GM21717 (cell line): ENCODE results near the gene HES4.

Experiments used
- ATAC-seq: cut with Tn5 transposase; IDR thresholded peaks from one replicate; pipeline ENCODE4 v1.9.1; 2021; ENCODE audit warnings: mild to moderate bottlenecking, moderate library complexity; ENCODE audit not compliant: unreplicated experiment

HES4 gene

GRCh38 chr1:969260-969855 is 30.5 kb downstream of the HES4 start:
- no peak for ATAC-seq

GRCh38 chr1:967466-968343 is 32.2 kb downstream of the HES4 start:
- no peak for ATAC-seq

GRCh38 chr1:966704-967300 is 33.1 kb downstream of the HES4 start:
- peak; percentile 51 for ATAC-seq

- ATAC-seq, result peak; percentile 32
Observed at GRCh38 chr1:966135-966703, 33.7 kb downstream of the HES4 start, which contains the start of gene PLEKHN1. TSS of gene PLEKHN1 (plus strand) at chr1:966482. CDS start at chr1:966532, 50 bp downstream.

GRCh38 chr1:965526-966134 is 34.3 kb downstream of the HES4 start:
- no peak for ATAC-seq

GRCh38 chr1:964691-965525 is 35.0 kb downstream of the HES4 start:
- no peak for ATAC-seq

- ATAC-seq, result no peak
Observed at GRCh38 chr1:963746-964525, 36.0 kb downstream of the HES4 start.

GRCh38 chr1:963301-963651 is 36.6 kb downstream of the HES4 start:
- no peak for ATAC-seq

- no peak for ATAC-seq
Observed at GRCh38 chr1:962381-963300, 37.3 kb downstream of the HES4 start.

GRCh38 chr1:961132-961669 is 38.7 kb downstream of the HES4 start:
- ATAC-seq, result no peak

- peak; percentile 51 for ATAC-seq
Observed at GRCh38 chr1:960363-961131, 39.4 kb downstream of the HES4 start, which contains the start of gene KLHL17. TSS of gene KLHL17 (plus strand) at chr1:960584. CDS start at chr1:960694, 110 bp downstream.

GRCh38 chr1:959731-960362 is 40.0 kb downstream of the HES4 start:
- no peak for ATAC-seq

- ATAC-seq, result peak; percentile 59
Observed at GRCh38 chr1:958823-959730, 40.8 kb downstream of the HES4 start, which contains the start of gene NOC2L. TSS of gene NOC2L (minus strand) at chr1:959256. CDS start at chr1:959240, 16 bp downstream.

GRCh38 chr1:956636-957035 is 43.3 kb downstream of the HES4 start:
- ATAC-seq, result no peak

GRCh38 chr1:955474-955873 is 44.4 kb downstream of the HES4 start:
- ATAC-seq, result no peak

- no peak for ATAC-seq
Observed at GRCh38 chr1:954927-955326, 45.0 kb downstream of the HES4 start.
